ENCODE data around the gene APOM. TPM values are rescaled to one million over a fixed set of nuclear protein-coding genes. Genes with fewer than 3 reads are reported as not detected.

Gene APOM
- total RNA-seq, 2 experiments from 2014 or later: 1.5 to 2.1 TPM

DNA sequence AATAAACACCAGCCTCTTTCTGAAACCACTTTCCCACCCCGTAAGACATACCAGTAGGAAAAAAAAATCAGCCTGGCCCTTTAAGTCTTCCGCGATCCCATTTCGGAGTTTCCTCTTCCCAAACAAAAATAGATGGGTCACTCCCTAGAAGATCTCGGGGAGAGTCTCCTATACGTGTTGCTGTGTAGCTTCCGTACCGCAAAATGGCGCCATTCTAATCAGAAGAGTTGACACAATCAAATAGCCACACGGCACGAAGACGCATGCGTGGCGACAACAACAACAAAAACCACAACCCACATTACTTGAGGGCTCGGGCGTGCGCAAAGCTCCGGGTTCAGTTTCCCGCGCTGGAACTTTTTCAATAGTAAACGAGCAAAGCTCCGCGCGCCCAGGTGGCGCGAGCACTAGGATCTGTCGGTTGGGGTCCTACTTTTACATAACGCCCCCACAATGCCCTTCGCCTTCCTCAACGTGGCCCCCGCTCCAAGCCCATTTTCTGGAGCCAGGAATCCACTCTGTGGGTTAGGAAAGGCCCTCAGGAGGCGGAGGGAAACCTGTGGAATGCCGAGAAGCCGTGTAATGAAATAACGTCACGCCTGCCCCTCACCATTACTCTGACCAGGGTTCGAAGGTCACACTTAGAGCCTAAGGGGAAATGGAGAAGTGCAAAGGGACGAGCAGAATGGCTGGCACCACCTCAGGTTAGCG lies 9.3 kb downstream of the APOM start, which contains the start of gene GPANK1:
GPANK1 (minus strand) TSS at position 208 of the 711 bp plus-strand sequence. CDS start 519 bp downstream, outside the sequence.
- TF ChIP-seq, protein P1, sequence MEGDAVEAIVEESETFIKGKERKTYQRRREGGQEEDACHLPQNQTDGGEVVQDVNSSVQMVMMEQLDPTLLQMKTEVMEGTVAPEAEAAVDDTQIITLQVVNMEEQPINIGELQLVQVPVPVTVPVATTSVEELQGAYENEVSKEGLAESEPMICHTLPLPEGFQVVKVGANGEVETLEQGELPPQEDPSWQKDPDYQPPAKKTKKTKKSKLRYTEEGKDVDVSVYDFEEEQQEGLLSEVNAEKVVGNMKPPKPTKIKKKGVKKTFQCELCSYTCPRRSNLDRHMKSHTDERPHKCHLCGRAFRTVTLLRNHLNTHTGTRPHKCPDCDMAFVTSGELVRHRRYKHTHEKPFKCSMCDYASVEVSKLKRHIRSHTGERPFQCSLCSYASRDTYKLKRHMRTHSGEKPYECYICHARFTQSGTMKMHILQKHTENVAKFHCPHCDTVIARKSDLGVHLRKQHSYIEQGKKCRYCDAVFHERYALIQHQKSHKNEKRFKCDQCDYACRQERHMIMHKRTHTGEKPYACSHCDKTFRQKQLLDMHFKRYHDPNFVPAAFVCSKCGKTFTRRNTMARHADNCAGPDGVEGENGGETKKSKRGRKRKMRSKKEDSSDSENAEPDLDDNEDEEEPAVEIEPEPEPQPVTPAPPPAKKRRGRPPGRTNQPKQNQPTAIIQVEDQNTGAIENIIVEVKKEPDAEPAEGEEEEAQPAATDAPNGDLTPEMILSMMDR (conservative IDR thresholded peaks at IDR 0.05; ENCODE audit: low read length): 0 out of 2 replicates have a peak, but pooled peaks have one; percentile 28
- no peak for TF ChIP-seq EZH2phosphoT487 (IDR thresholded peaks at IDR 0.05; ENCODE audit: borderline replicate concordance, low read depth, low read length)
- intact Hi-C loops (cut with micrococcal nuclease; ENCODE audit: unreplicated experiment): loop anchor here (1.0 to 2.0 kb wide), 7 partner anchors 13 to 170 kb away; partner anchors contain the start of genes ABHD16A, ATP6V1G2, BAG6 and PRRC2A
- H3K4me2 ChIP-seq (ENCODE audit: low read length): peak within 1 kb of the TSS; percentile 97
- DNase-seq (ENCODE audit: low spot score): peak; percentile 95
- H3K4me1 ChIP-seq (ENCODE audit: insufficient read depth, low read length, poor library complexity, severe bottlenecking): peaks cover 45% of the 10 kb centered on the region
- H3K79me2 ChIP-seq (ENCODE audit: insufficient read depth, low read depth, low read length): peaks cover 62% of the 10 kb centered on the region
- H3K27ac ChIP-seq (ENCODE audit: low read depth, low read length, poor library complexity, severe bottlenecking): peak within 1 kb of the TSS; percentile 90
- ChIA-PET CTCF (ENCODE audit: unreplicated experiment) (interaction anchor here (0.6 to 0.7 kb wide), 2 partner anchors 30 to 237 kb away, joined by 3 read pairs; no protein-coding TSS in a partner anchor), POLR2A (interaction anchor here (0.6 to 1.6 kb wide), 7 partner anchors 9 to 293 kb away, joined by 3 to 6 read pairs (median 3); partner anchors contain the start of genes APOM, HSPA1B, LSM2 and NEU1)
- H3K4me3 ChIP-seq (ENCODE audit: low read depth, low read length, poor library complexity, severe bottlenecking): peak within 1 kb of the TSS; percentile 99
- BruUV-seq (replicated peaks): no TSS peak
- no peaks in the 10 kb centered on the region for H3K9me3 ChIP-seq (ENCODE audit: low read length)
- peak within 1 kb of the TSS; percentile 2; the same call in 1 of the 2 replicates for H2AFZ ChIP-seq (ENCODE audit: low read length)
- H3K9me2 ChIP-seq (ENCODE audit: insufficient read depth, low read length): no peaks in the 10 kb centered on the region
- H4K20me1 ChIP-seq (ENCODE audit: insufficient read depth, low read length): 0 out of 2 replicates have a peak, but pooled peaks cover 3% of the 10 kb centered on the region
- peaks cover 68% of the 10 kb centered on the region for H3K36me3 ChIP-seq (ENCODE audit: insufficient read depth, low read length)

DNA sequence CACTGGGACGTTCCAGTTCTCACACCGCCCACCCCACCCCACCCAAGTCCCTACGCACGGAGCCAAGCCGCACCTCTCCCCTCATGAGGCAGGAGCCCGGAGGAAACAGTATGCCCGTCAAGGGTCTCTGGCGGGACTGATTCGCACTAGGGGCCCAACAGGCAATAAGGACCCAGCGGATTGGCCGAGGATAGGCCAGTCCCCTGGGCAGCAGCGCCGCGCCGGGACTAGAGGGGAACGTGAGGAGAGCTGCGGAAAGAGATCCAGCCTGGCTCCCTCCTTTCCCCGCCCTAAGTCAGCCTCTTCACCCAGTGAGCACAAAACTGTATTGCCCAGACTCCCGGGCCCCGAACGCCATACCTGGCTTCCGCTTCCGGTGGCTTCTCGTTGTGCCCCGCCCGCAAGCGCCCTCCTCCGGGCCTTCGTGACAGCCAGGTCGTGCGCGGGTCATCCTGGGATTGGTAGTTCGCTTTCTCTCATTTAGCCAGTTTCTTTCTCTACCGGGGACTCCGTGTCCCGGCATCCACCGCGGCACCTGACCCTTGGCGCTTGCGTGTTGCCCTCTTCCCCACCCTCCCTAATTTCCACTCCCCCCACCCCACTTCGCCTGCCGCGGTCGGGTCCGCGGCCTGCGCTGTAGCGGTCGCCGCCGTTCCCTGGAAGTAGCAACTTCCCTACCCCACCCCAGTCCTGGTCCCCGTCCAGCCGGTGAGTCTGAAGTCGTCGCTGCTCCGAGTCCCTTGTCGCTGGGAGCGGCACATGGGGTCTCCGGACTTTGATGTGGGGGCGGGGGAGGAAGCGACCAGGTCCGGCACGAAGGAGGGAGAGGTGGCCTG lies 10.0 kb downstream of the APOM start, which contains the start of gene CSNK2B:
CSNK2B (plus strand) TSS at position 580 of the 836 bp plus-strand sequence. CDS start 752 bp downstream, outside the sequence.
- CTCF ChIA-PET (ENCODE audit: unreplicated experiment): interaction anchor here (0.6 kb wide), 1 partner anchor 29 kb away, joined by 3 read pairs; no protein-coding TSS in a partner anchor
- peak; percentile 98 for DNase-seq (ENCODE audit: low spot score)
- TF ChIP-seq, protein P1 (conservative IDR thresholded peaks at IDR 0.05; ENCODE audit: low read length): no peak
- TF ChIP-seq EZH2phosphoT487 (IDR thresholded peaks at IDR 0.05; ENCODE audit: borderline replicate concordance, low read depth, low read length): no peak
- H4K20me1 ChIP-seq (ENCODE audit: insufficient read depth, low read length): 0 out of 2 replicates have a peak, but pooled peaks cover 3% of the 10 kb centered on the region
- no TSS peak for BruUV-seq (replicated peaks)
- H3K4me2 ChIP-seq (ENCODE audit: low read length): peak within 1 kb of the TSS; percentile 97
- peak within 1 kb of the TSS; percentile 99 for H3K4me3 ChIP-seq (ENCODE audit: low read depth, low read length, poor library complexity, severe bottlenecking)
- H3K4me1 ChIP-seq (ENCODE audit: insufficient read depth, low read length, poor library complexity, severe bottlenecking): peaks cover 43% of the 10 kb centered on the region
- no peaks in the 10 kb centered on the region for H3K9me3 ChIP-seq (ENCODE audit: low read length)
- peak within 1 kb of the TSS; percentile 90 for H3K27ac ChIP-seq (ENCODE audit: low read depth, low read length, poor library complexity, severe bottlenecking)
- POLR2A ChIA-PET: interaction anchor here (0.5 to 1.6 kb wide), 4 partner anchors 10 to 527 kb away, joined by 3 to 5 read pairs (median 4); partner anchors contain the start of genes APOM and NEU1
- H3K36me3 ChIP-seq (ENCODE audit: insufficient read depth, low read length): peaks cover 75% of the 10 kb centered on the region
- intact Hi-C loops (cut with micrococcal nuclease; ENCODE audit: unreplicated experiment): loop anchor here (1.0 to 2.0 kb wide), 7 partner anchors 13 to 169 kb away; partner anchors contain the start of genes ABHD16A, ATP6V1G2, BAG6 and PRRC2A
- no peaks in the 10 kb centered on the region for H3K9me2 ChIP-seq (ENCODE audit: insufficient read depth, low read length)
- no peak within 1 kb of the TSS; the same call in 1 of the 2 replicates for H2AFZ ChIP-seq (ENCODE audit: low read length)
- H3K79me2 ChIP-seq (ENCODE audit: insufficient read depth, low read depth, low read length): peaks cover 58% of the 10 kb centered on the region
